B cell (primary cell): ENCODE data around the gene JUND. TPM values are rescaled to one million over a fixed set of nuclear protein-coding genes. Genes with fewer than 3 reads are reported as not detected.

Experiments
- ATAC-seq: fragments of 200-7000 bp; cut with Tn5 transposase; one replicate; pipeline ENCODE4 v1.10.0; 2021; ENCODE audit warnings: low read depth, mild to moderate bottlenecking, moderate number of reproducible peaks, moderate library complexity
- CTCF ChIA-PET: fragments of 350-600 bp; sonication (Branson Sonifier 250); formaldehyde crosslinking; loops from one replicate; lab custom pipeline; 2021; ENCODE audit warnings: antibody characterized with exemption, inconsistent platforms; lab: Charles Lee
- POLR2A ChIA-PET: fragments of 350-600 bp; sonication (Branson Sonifier 250); formaldehyde crosslinking; loops from one replicate; lab custom pipeline; 2021; ENCODE audit warnings: antibody characterized with exemption; lab: Charles Lee
- DNase-seq: peaks from one replicate; pipeline ENCODE4 v3.0.0; 2013
- H2AFZ ChIP-seq: 2 replicates; pipeline ENCODE4 v1.6.1; 2012; ENCODE audit warnings: mild to moderate bottlenecking, low read depth, low read length; ENCODE audit not compliant: insufficient read depth, poor library complexity, severe bottlenecking
- H3K27ac ChIP-seq, 2 donors: 1 replicate in 1 of 2; 2 replicates in 1 of 2; pipeline ENCODE4 v1.5.1; 2012 to 2013; ENCODE audit warnings: low read length in 2 of 2, mild to moderate bottlenecking in 2 of 2, moderate library complexity in 1 of 2
- H3K27me3 ChIP-seq, 4 experiments: fragments of 200-600 bp in 1 of 4; sonication (generic) in 1 of 4; replicated peaks in 1 of 4; 1 replicate in 2 of 4; 2 replicates in 2 of 4; pipeline versions ENCODE4 v1.6.1 to v1.7.0; 2013 to 2016; ENCODE audit warnings: low read length in 3 of 4, mild to moderate bottlenecking in 2 of 4, mixed read lengths in 1 of 4, moderate library complexity in 1 of 4; ENCODE audit not compliant: insufficient read depth in 4 of 4, control insufficient read depth in 3 of 4; ENCODE audit errors: control extremely low read depth in 1 of 4
- H3K36me3 ChIP-seq, 2 experiments: replicated peaks in 1 of 2; 1 replicate in 1 of 2; 2 replicates in 1 of 2; pipeline versions ENCODE4 v1.6.1 to v1.7.1; 2013; ENCODE audit warnings: low read length in 1 of 2; ENCODE audit not compliant: insufficient read depth in 2 of 2, control insufficient read depth in 1 of 2; ENCODE audit errors: control extremely low read depth in 1 of 2, extremely low read depth in 1 of 2
- H3K4me1 ChIP-seq, 2 donors: fragments of 200-600 bp in 1 of 2; sonication (generic) in 1 of 2; 1 replicate in 1 of 2; 2 replicates in 1 of 2; pipeline versions ENCODE4 v1.5.1 to v1.6.1; 2013 to 2017; ENCODE audit warnings: low read length in 2 of 2; ENCODE audit not compliant: control insufficient read depth in 2 of 2, insufficient read depth in 2 of 2
- H3K4me2 ChIP-seq: replicated peaks from 2 replicates; pipeline ENCODE3; 2012; ENCODE audit warnings: mild to moderate bottlenecking, low read depth, low read length; ENCODE audit not compliant: poor library complexity, severe bottlenecking
- H3K4me3 ChIP-seq, 5 experiments: fragments of 200-600 bp in 1 of 5; sonication (generic) in 1 of 5; 1 replicate in 3 of 5; 2 replicates in 2 of 5; pipeline versions ENCODE4 v1.5.1 to v1.7.0; 2011 to 2016; ENCODE audit warnings: low read length in 4 of 5, mild to moderate bottlenecking in 4 of 5, low read depth in 2 of 5, control low read depth in 1 of 5, moderate library complexity in 1 of 5; ENCODE audit not compliant: insufficient read depth in 1 of 5; ENCODE audit errors: control extremely low read depth in 1 of 5, extremely low read depth in 1 of 5
- H3K79me2 ChIP-seq: fragments of 200-600 bp; sonication (generic); one replicate; pipeline ENCODE4 v1.6.0; 2016; ENCODE audit warnings: low read length; ENCODE audit not compliant: control insufficient read depth, insufficient read depth
- H3K9ac ChIP-seq: fragments of 200-600 bp; sonication (generic); 2 replicates; pipeline ENCODE4 v1.6.1; 2017; ENCODE audit warnings: mild to moderate bottlenecking, low read length, moderate library complexity
- H3K9me3 ChIP-seq, 3 donors: one replicate each; pipeline versions ENCODE4 v1.6.1 to v1.7.1; 2013; ENCODE audit warnings: low read length in 2 of 3; ENCODE audit not compliant: control insufficient read depth in 2 of 3, insufficient read depth in 1 of 3; ENCODE audit errors: control extremely low read depth in 1 of 3
- H4K20me1 ChIP-seq: 2 replicates; pipeline ENCODE4 v1.6.0; 2012; ENCODE audit warnings: mild to moderate bottlenecking, low read length; ENCODE audit not compliant: insufficient read depth, control insufficient read depth, poor library complexity, severe bottlenecking
- H3K27ac Mint-ChIP-seq: one replicate; pipeline ENCODE4 v1.8.0; 2021; ENCODE audit warnings: mixed read lengths
- H3K27me3 Mint-ChIP-seq: one replicate; pipeline ENCODE4 v1.8.0; 2021; ENCODE audit warnings: mixed read lengths
- H3K4me1 Mint-ChIP-seq: one replicate; pipeline ENCODE4 v1.8.0; 2021; ENCODE audit warnings: mixed read lengths
- H3K4me3 Mint-ChIP-seq: one replicate; pipeline ENCODE4 v1.8.0; 2021; ENCODE audit warnings: mixed read lengths
- H3K9me3 Mint-ChIP-seq: one replicate; pipeline ENCODE4 v1.8.0; 2022; ENCODE audit warnings: mixed read lengths; ENCODE audit not compliant: insufficient read depth
- CTCF ChIP-seq: fragments of 200-600 bp; IDR thresholded peaks from one replicate; pipeline ENCODE4 v1.8.0; 2022; ENCODE audit warnings: antibody characterized with exemption, mild to moderate bottlenecking
- EZH2 ChIP-seq: IDR thresholded peaks from 2 replicates; pipeline ENCODE4 v1.6.1; 2012; ENCODE audit warnings: borderline replicate concordance, low read depth, mild to moderate bottlenecking, moderate library complexity, low read length; ENCODE audit not compliant: insufficient read depth, poor library complexity, severe bottlenecking
- WGBS: methylation state at CpG from one replicate; pipeline ENCODE4 v1.1.5; 2013; ENCODE audit warnings: missing lambda C conversion rate; ENCODE audit not compliant: insufficient coverage; 5-methylcytosine and 5-hydroxymethylcytosine counted together
- intact Hi-C: fragments of 100-400 bp; cut with micrococcal nuclease; formaldehyde crosslinking; loops from one replicate; pipeline ENCODE4 v1.10.0; 2022
- polyA plus RNA-seq: library from polyadenylated mRNA; depleted of rRNA; stranded (reverse); fragments of >200 nt; gene quantifications from 2 replicates; pipeline ENCODE4 v1.2.3, GENCODE V29; 2012
- total RNA-seq, 2 donors: library from RNA; stranded (reverse); fragments of 120-200 nt in 1 of 2; gene quantifications; 1 replicate in 1 of 2; 2 replicates in 1 of 2; pipeline versions ENCODE4 v1.2.3 to v1.2.4, GENCODE V29; 2013 to 2022

JUND gene
- total and polyA plus RNA-seq, 2 donors (not counting 1 experiment from before 2014, with no cell fraction given), result 628 to 5,593 TPM

- Histone ChIP-seq H3K27me3 (no peaks in the 10 kb centered on the region), H2AFZ (no peak overlapping the region), H3K9me3 (no peaks in the 10 kb centered on the region), H4K20me1 (no peaks in the 10 kb centered on the region), H3K9ac (no peak overlapping the region), H3K27ac (no peak overlapping the region), H3K36me3 (peaks cover 0 to 38% of the 10 kb centered on the region in 2 experiments), H3K4me1 (peaks cover 14 to 32% of the 10 kb centered on the region in 2 donors), H3K4me3 (no peak overlapping the region), H3K79me2 (peaks cover 21% of the 10 kb centered on the region), H3K4me2 (no peak overlapping the region)
- ChIA-PET CTCF (interaction anchor here (2.3 kb wide), 1 partner anchor 32 kb away, joined by 9 read pairs; no protein-coding TSS in a partner anchor), POLR2A (interaction anchor here (0.6 to 0.7 kb wide), 2 partner anchors 33 to 43 kb away, joined by 3 to 4 read pairs; no protein-coding TSS in a partner anchor)
- Mint-ChIP-seq H3K27me3 (no peaks in the 10 kb centered on the region), H3K4me3 (no peak overlapping the region), H3K4me1 (peaks cover 28% of the 10 kb centered on the region), H3K27ac (no peak overlapping the region), H3K9me3 (no peaks in the 10 kb centered on the region)
- no peak for ATAC-seq
- WGBS, result 96% methylated on average over 21 of the region's 22 CpGs
- no peak for TF ChIP-seq CTCF
- no peak for TF ChIP-seq EZH2
- intact Hi-C loops, result no loop called here
- no peak for DNase-seq
These were observed 30.2 kb upstream of the JUND start for GRCh38 chr19:18311502-18312091.

GRCh38 chr19:18310966-18311365, 29.5 kb upstream of the JUND start:
- CTCF ChIA-PET, result interaction anchor here (1.4 kb wide), 2 partner anchors 12 to 31 kb away, joined by 4 read pairs; partner anchors contain the start of gene LSM4
- Histone ChIP-seq H3K79me2 (peaks cover 21% of the 10 kb centered on the region), H3K9me3 (no peaks in the 10 kb centered on the region), H3K36me3 (peaks cover 0 to 38% of the 10 kb centered on the region in 2 experiments), H3K9ac (no peak overlapping the region), H2AFZ (no peak overlapping the region), H4K20me1 (no peaks in the 10 kb centered on the region), H3K27me3 (no peaks in the 10 kb centered on the region), H3K4me3 (no peak overlapping the region), H3K4me2 (no peak overlapping the region), H3K27ac (no peak overlapping the region), H3K4me1 (peaks cover 21 to 32% of the 10 kb centered on the region in 2 donors)
- no peak for TF ChIP-seq CTCF
- no peak for TF ChIP-seq EZH2
- Mint-ChIP-seq H3K4me1 (peaks cover 29% of the 10 kb centered on the region), H3K27ac (no peak overlapping the region), H3K27me3 (no peaks in the 10 kb centered on the region), H3K4me3 (no peak overlapping the region), H3K9me3 (no peaks in the 10 kb centered on the region)
- POLR2A ChIA-PET, result interaction anchor here (0.7 to 4.7 kb wide), 2 partner anchors 31 to 33 kb away, joined by 3 to 63 read pairs; partner anchors contain the start of gene JUND
- ATAC-seq (no peak), DNase-seq (no peak)
- intact Hi-C loops, result no loop called here
- WGBS, result 95% methylated on average over 10 of the region's 13 CpGs
